GM21717 (cell line): ENCODE measurements around the gene ARHGAP12.

Experiments used
- ATAC-seq: cut with Tn5 transposase; IDR thresholded peaks from one replicate; pipeline ENCODE4 v1.9.1; 2021; ENCODE audit warnings: mild to moderate bottlenecking, moderate library complexity; ENCODE audit not compliant: unreplicated experiment

ARHGAP12 gene

DNA sequence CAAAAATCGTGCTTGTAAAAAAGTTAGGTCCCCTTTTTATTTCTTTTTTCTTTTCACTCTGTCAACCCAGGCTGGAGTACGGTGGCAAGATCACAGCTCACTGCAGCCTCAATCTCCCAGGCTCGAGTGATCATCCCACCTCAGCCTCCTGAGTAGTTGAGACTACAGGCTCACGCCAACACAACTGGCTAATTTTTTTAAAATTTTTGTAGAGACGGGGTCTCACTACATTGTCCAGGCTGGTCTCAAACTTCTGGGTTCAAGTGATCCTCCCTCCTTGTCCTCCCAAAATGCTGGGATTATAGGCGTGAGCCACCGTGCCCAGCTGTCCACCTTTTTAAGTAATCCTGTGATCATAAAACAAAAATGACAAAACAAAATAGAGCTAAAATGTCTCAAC is 19.4 kb upstream of the ARHGAP12 start:
- no peak for ATAC-seq

DNA sequence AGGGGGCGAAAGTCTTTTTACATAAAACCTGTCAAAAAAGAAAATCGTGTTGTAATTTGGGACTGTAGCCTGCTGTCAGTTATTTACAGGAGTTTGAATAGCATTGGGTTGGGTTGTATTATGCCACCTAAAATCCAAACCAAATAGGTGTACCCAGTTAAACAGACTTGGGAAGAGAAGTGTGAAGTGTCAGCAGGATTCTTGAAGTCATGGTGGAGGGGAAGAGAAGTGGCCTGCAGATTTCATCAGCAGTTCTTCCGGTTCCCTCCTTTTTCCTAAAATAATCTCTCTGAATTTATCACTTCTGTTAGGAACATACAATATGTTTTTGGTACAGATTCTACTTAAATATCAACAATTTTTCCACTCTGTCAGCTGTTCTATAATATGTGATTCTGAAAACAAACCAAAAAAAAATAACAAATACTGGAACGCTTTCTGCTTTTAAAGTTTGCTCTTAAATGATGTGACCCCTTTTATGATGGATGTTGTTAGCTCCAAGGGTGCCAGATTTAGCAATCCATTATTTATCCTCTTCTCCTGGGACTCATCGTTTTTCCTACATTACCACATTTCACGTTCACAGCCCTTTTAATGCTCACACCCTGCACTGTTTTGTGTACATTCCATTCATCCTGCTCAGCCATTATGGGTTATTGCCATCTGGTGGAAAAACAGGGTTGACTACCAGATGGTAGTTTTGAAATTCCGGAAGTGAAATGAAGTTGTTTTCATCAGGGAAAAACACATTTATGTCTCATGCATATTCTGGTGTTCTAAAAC is 18.7 kb upstream of the ARHGAP12 start:
- no peak for ATAC-seq

DNA sequence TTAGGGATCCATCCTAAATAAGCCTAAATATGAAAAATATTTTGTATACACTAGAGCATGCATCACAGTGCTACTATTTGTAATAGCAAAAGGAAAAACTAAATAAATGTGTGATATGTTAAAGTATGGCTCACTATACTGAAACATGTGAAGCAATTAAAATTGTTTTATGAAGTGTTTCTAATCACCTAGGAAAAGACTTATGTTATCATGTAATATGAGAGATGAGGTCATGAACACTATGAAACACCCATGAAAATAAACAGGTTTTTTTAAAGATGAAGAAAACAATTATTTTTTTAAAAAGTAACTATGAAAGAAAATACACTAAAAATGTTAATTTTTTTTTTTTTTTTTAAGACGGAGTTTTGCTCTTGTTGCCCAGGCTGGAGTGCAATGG is 16.8 kb upstream of the ARHGAP12 start:
- ATAC-seq = no peak

- no peak for ATAC-seq
These were observed 15.4 kb upstream of the ARHGAP12 start for GRCh38 chr10:31944071-31944433.

- ATAC-seq = no peak
These were observed 14.3 kb upstream of the ARHGAP12 start for GRCh38 chr10:31942892-31943291.

DNA sequence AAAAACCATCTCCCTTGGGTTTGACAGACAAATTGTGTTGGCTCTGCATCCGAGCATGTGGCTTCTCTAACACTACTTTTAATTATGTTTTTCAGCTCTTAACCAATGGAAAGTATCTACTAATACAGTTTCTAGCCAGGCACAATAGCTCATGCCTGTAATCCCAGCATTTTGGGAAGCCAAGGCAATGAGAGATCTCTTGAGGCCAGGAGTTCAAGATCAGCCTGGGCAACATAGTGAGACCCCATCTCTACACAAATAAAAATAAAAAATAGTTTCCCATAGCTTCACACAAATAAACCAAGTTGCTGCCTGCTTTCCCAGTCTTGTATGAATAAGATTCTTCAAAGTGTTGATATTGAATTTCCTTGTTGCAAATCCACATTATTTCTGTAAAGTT is 13.8 kb upstream of the ARHGAP12 start:
- no peak for ATAC-seq

- ATAC-seq = no peak
These were observed 12.4 kb upstream of the ARHGAP12 start for GRCh38 chr10:31940839-31941653.

DNA sequence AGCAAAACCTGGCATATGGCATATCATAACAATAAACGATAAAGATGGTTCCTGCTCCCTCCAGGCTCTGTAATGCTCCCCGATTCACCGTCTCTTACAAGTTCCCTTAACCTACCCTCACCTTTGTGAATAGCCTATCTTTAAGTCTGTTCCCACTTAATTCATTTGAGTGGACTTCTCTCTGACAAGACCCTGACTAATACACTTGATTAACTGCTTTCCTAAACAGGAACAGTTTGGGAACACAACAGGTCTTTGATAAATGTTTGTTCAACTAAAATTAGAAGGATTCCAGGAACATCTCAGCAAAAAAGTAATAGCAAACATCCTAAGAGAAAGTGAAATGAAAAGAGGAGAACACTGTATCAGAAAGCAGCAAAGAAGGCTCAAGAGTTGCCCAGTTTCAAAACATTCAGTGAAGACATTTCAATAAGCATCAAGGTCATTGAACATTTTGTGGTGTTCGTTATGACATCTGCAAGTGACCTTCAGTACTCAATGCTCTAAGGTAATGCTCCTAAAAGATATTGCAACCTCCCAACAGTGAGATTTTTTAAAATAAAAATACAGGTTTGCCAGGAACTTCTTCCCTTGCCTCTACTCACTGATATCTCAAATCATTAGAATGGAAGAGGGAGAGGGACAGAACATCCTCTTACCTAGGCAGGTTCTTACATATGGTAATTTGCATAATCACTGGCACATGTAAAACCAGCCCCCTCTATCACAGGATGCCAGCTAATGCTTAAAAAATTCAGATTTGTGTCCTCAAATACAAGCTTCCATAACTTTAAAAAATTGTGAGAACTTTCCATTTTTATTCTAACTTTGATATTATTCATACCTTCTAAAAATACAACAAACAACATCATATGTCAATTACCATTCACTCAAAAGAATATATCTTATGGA is 11.4 kb upstream of the ARHGAP12 start:
- ATAC-seq = no peak

DNA sequence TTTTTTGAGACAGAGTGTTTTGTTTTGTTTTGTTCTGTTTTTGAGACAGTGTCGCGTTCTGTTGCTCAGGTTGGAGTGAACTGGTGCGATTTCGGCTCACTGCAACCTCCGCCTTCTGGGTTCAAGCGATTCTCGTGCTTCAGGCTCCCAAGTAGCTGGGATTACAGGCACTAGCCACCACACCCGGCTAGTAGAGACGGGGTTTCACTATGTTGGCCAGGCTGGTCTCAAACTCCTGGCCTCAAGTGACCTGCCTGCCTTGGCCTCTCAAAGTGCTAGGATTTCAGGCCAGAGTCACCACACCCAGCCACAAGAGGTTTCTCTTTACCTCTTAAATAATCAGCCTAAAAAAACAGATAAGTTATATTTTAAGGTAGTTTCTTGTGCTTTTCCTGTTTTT is 8.7 kb upstream of the ARHGAP12 start:
- no peak for ATAC-seq

GRCh38 chr10:31936933-31937332 is 8.3 kb upstream of the ARHGAP12 start:
- ATAC-seq = no peak

- ATAC-seq = no peak
These were observed 7.5 kb upstream of the ARHGAP12 start for GRCh38 chr10:31936086-31936485.

DNA sequence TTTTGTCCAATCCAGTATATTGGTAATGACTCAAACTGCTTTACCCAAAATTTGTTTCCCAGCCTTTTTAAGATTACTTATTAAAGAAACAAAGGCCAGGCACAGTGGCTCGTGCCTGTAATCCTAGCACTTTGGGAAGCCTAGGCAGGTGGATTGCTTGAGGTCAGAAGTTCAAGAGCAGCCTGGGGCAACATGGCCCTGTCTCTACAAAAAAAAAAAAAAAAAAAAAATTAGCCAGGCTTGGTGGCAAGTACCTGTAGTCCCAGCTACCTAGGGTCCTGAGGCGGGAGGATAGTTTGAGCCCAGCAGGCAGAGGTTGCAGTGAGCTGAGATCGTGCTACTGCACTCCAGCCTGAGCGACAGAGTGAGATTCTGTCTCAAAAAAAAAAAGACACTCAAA is 7.0 kb upstream of the ARHGAP12 start:
- ATAC-seq = no peak

- no peak for ATAC-seq
These were observed 4.2 kb upstream of the ARHGAP12 start for GRCh38 chr10:31932838-31933237.

DNA sequence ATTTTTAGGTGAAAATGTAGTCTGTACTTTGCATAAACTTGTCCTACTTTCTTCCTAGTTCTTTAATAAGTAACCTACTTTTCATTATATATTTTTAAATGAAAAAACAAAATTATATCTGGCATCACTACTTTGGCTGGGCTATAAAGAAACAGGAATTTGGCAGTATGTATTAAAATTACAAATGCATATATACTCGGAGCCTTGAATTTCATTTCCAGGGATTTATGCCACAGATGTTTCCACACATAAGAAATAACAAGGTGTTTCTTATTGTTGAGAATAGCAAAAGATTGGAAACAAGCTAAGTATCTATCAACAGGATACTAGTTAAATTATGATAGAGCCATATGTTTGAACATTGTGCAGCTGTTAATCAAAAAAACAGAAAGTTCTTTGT is 2.2 kb upstream of the ARHGAP12 start:
- no peak for ATAC-seq

- peak; percentile 38 for ATAC-seq
These were observed 1.6 kb upstream of the ARHGAP12 start for GRCh38 chr10:31930023-31930751.

- ATAC-seq = peak; percentile 22
These were observed 811 bp upstream of the ARHGAP12 start for GRCh38 chr10:31929261-31930022.

DNA sequence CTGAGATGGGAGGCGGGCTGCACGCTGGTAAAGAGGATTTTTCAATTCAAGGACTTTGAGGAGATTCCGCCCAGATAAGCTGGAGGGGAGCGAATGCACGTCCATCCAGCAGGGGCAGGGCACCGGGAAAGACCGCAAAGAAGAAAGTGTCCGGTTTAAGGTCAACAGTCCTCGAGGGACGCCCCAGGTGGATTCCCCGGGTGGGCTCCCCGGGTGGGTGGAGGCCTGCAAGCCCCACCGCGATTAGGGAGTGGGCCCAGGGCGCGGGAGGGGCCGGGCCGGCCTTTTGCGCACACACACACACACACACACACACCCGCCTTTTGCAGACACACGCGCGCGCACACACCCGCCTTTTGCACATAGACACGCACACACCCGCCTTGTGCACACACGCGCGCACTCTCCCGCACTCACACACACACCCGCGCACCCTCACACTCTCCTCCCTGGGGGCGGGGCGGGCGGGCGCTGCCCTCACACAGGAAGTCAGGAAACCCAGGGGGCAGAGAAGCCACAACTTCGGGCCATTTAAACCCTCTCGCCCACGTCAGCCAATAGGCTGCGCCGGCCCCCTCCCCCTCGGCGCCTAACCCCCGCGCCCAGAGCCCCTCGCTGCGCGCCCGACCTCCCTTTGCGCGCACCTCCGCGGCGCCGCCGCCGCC is 615 bp downstream of the ARHGAP12 start:
- ATAC-seq = peak; percentile 33

DNA sequence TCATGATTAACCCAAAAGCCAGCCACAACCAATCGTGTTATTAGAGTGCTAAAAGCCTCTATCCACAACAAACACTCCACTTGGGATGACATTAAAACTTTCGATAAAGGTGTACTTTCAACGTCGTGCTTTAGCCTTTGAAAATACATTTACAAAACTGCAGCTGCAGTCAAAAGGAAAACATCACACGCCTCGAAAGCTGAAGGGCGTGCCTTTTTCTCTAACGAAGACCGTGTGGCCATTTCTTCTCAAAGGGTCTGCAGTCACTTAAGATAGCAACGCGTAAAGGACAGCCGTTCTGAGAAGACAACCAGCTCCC is 1.1 kb downstream of the ARHGAP12 start:
- no peak for ATAC-seq

DNA sequence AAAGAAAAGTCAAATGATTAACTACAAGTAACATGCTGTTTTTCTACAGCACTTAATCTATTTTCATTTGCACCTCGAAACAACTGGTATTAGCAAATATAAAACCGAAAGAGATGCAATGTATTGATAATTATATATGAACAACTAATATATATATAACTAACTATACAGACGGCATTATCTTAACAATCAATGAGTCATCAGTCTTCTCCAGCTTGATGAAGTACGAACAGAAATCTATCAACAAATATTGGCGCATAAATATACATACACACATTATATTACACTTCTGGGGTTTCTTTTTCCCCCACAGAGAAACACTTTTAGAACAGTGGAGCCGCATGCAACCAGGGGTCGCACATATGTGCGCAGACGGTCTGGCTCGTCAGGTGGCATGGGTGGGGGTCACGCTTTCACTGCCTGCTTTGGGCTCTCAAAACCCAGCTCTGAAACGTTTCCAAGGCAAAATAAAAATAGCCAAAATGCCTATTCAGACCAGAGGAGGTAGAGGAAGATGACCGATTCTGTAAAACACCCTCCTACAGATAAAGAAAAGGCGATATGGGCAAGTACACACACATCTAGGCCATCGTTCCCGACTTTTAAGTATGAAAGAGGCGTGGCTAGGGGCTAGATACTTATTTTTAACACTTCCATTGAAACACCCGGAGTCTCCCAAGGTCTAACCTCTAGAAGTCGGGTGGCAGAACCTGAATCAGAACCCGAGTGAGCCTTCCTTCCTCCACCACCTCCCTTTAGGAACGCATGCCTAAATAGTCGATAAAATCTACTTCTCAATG is 1.7 kb downstream of the ARHGAP12 start:
- no peak for ATAC-seq
